Measurements from ENCODE around the gene CYB5RL. TPM values are rescaled to one million over a fixed set of nuclear protein-coding genes. Genes with fewer than 3 reads are reported as not detected.

The CYB5RL gene
- total RNA-seq, 5 donors from 2014 or later (not counting 1 experiment from before 2014, with no cell fraction given): 5.7 to 11.5 (median 10.0) TPM

- Histone ChIP-seq H3K36me3 (ENCODE audit: control insufficient read depth in 2 of 2, extremely low read depth in 1 of 2, insufficient read depth in 1 of 2, low read length in 1 of 2) (peaks cover 3 to 8% of the 10 kb centered on the region in 2 donors), H3K4me3 (ENCODE audit: control insufficient read depth in 1 of 2, extremely low read depth in 1 of 2, low read length in 1 of 2) (no peak overlapping the region), H3K9me3 (no peaks in the 10 kb centered on the region), H3K27ac (ENCODE audit: low read length) (no peak overlapping the region), H3K4me1 (ENCODE audit: control insufficient read depth in 1 of 2, extremely low read depth in 1 of 2, insufficient read depth in 2 of 2, low read length in 2 of 2) (peaks cover 0 to 4% of the 10 kb centered on the region in 2 experiments), H3K27me3 (replicated peaks in 1 of 2; ENCODE audit: control insufficient read depth in 2 of 2, extremely low read depth in 1 of 2, insufficient read depth in 2 of 2, low read length in 1 of 2) (no peaks in the 10 kb centered on the region)
- 84% methylated on average over 2 of the region's 9 CpGs for WGBS (ENCODE audit: insufficient coverage)
- no peak overlapping the region for H3K4me3 Mint-ChIP-seq
- H3K27me3 Mint-ChIP-seq: no peaks in the 10 kb centered on the region
- DNase-seq: no peak
- no peak for ATAC-seq (replicated peaks in 1 of 4)
- POLR2A ChIA-PET: no interaction called here
- no peak overlapping the region for H3K27ac Mint-ChIP-seq
- CTCF ChIA-PET: no interaction called here
- H3K9me3 Mint-ChIP-seq: no peaks in the 10 kb centered on the region
- H3K4me1 Mint-ChIP-seq: peaks cover 6 to 11% (median 9%) of the 10 kb centered on the region in 3 donors
- H3K36me3 Mint-ChIP-seq: peaks cover 9% of the 10 kb centered on the region
These were observed 26.1 kb downstream of the CYB5RL start for GRCh38 chr1:54173681-54174080.

GRCh38 chr1:54172614-54173599 is 26.9 kb downstream of the CYB5RL start:
- Mint-ChIP-seq H3K4me3 (no peak overlapping the region), H3K4me1 (peaks cover 6 to 11% (median 9%) of the 10 kb centered on the region in 3 donors), H3K27me3 (no peaks in the 10 kb centered on the region), H3K27ac (peak overlapping the region in 1 of 2 donors; percentile 47), H3K36me3 (peaks cover 7% of the 10 kb centered on the region), H3K9me3 (no peaks in the 10 kb centered on the region)
- no peak for ATAC-seq (replicated peaks in 1 of 4)
- Histone ChIP-seq H3K27ac (ENCODE audit: low read length) (no peak overlapping the region), H3K4me1 (ENCODE audit: control insufficient read depth in 1 of 2, extremely low read depth in 1 of 2, insufficient read depth in 2 of 2, low read length in 2 of 2) (peaks cover 0 to 4% of the 10 kb centered on the region in 2 experiments), H3K27me3 (replicated peaks in 1 of 2; ENCODE audit: control insufficient read depth in 2 of 2, extremely low read depth in 1 of 2, insufficient read depth in 2 of 2, low read length in 1 of 2) (no peaks in the 10 kb centered on the region), H3K4me3 (ENCODE audit: control insufficient read depth in 1 of 2, extremely low read depth in 1 of 2, low read length in 1 of 2) (no peak overlapping the region), H3K9me3 (no peaks in the 10 kb centered on the region), H3K36me3 (ENCODE audit: control insufficient read depth in 2 of 2, extremely low read depth in 1 of 2, insufficient read depth in 1 of 2, low read length in 1 of 2) (peaks cover 0 to 4% of the 10 kb centered on the region in 2 donors)
- WGBS (ENCODE audit: insufficient coverage): 97% methylated on average over 4 of the region's 10 CpGs
- ChIA-PET POLR2A (no interaction called here), CTCF (no interaction called here)
- no peak for DNase-seq

GRCh38 chr1:54171606-54172005 is 28.2 kb downstream of the CYB5RL start:
- H3K27me3 Mint-ChIP-seq: no peaks in the 10 kb centered on the region
- H3K36me3 ChIP-seq (ENCODE audit: control insufficient read depth in 2 of 2, extremely low read depth in 1 of 2, insufficient read depth in 1 of 2, low read length in 1 of 2): peaks cover 0 to 4% of the 10 kb centered on the region in 2 donors
- no peak overlapping the region for H3K27ac ChIP-seq (ENCODE audit: low read length)
- H3K36me3 Mint-ChIP-seq: peaks cover 7% of the 10 kb centered on the region
- CTCF ChIA-PET: no interaction called here
- DNase-seq (no peak), ATAC-seq (replicated peaks in 1 of 4) (no peak)
- H3K9me3 Mint-ChIP-seq: no peaks in the 10 kb centered on the region
- no peak overlapping the region for H3K4me3 Mint-ChIP-seq
- H3K4me1 ChIP-seq (ENCODE audit: control insufficient read depth in 1 of 2, extremely low read depth in 1 of 2, insufficient read depth in 2 of 2, low read length in 2 of 2): peaks cover 0 to 4% of the 10 kb centered on the region in 2 experiments
- no peaks in the 10 kb centered on the region for H3K9me3 ChIP-seq
- no peaks in the 10 kb centered on the region for H3K27me3 ChIP-seq (replicated peaks in 1 of 2; ENCODE audit: control insufficient read depth in 2 of 2, extremely low read depth in 1 of 2, insufficient read depth in 2 of 2, low read length in 1 of 2)
- POLR2A ChIA-PET: interaction anchor here in 1 of 2 donors (0.7 kb wide), 1 partner anchor 47 kb away, joined by 10 read pairs; no protein-coding TSS in a partner anchor
- peaks cover 6 to 11% (median 9%) of the 10 kb centered on the region in 3 donors for H3K4me1 Mint-ChIP-seq
- WGBS (ENCODE audit: insufficient coverage): 98% methylated on average over 4 of the region's 8 CpGs
- H3K27ac Mint-ChIP-seq: no peak overlapping the region
- no peak overlapping the region for H3K4me3 ChIP-seq (ENCODE audit: control insufficient read depth in 1 of 2, extremely low read depth in 1 of 2, low read length in 1 of 2)

GRCh38 chr1:54171016-54171415 is 28.8 kb downstream of the CYB5RL start:
- Histone ChIP-seq H3K4me3 (ENCODE audit: control insufficient read depth in 1 of 2, extremely low read depth in 1 of 2, low read length in 1 of 2) (no peak overlapping the region), H3K4me1 (ENCODE audit: control insufficient read depth in 1 of 2, extremely low read depth in 1 of 2, insufficient read depth in 2 of 2, low read length in 2 of 2) (peaks cover 0 to 4% of the 10 kb centered on the region in 2 experiments), H3K27ac (ENCODE audit: low read length) (no peak overlapping the region), H3K27me3 (replicated peaks in 1 of 2; ENCODE audit: control insufficient read depth in 2 of 2, extremely low read depth in 1 of 2, insufficient read depth in 2 of 2, low read length in 1 of 2) (no peaks in the 10 kb centered on the region), H3K9me3 (no peaks in the 10 kb centered on the region), H3K36me3 (ENCODE audit: control insufficient read depth in 2 of 2, extremely low read depth in 1 of 2, insufficient read depth in 1 of 2, low read length in 1 of 2) (peaks cover 0 to 4% of the 10 kb centered on the region in 2 donors)
- CTCF ChIA-PET: no interaction called here
- 78% methylated on average over 7 of the region's 8 CpGs for WGBS (ENCODE audit: insufficient coverage)
- Mint-ChIP-seq H3K4me3 (no peak overlapping the region), H3K27me3 (no peaks in the 10 kb centered on the region), H3K9me3 (no peaks in the 10 kb centered on the region), H3K36me3 (peaks cover 7% of the 10 kb centered on the region), H3K4me1 (peaks cover 6 to 11% (median 9%) of the 10 kb centered on the region in 3 donors), H3K27ac (peak overlapping the region in 1 of 2 donors; percentile 52)
- POLR2A ChIA-PET: no interaction called here
- ATAC-seq (replicated peaks in 1 of 4) (peak in 1 of 4 experiments; percentile 47), DNase-seq (no peak)

- peaks cover 0 to 4% of the 10 kb centered on the region in 2 experiments for H3K4me1 ChIP-seq (ENCODE audit: control insufficient read depth in 1 of 2, extremely low read depth in 1 of 2, insufficient read depth in 2 of 2, low read length in 2 of 2)
- peaks cover 6 to 11% (median 9%) of the 10 kb centered on the region in 3 donors for H3K4me1 Mint-ChIP-seq
- H3K9me3 ChIP-seq: no peaks in the 10 kb centered on the region
- H3K36me3 Mint-ChIP-seq: peaks cover 7% of the 10 kb centered on the region
- no peaks in the 10 kb centered on the region for H3K27me3 ChIP-seq (replicated peaks in 1 of 2; ENCODE audit: control insufficient read depth in 2 of 2, extremely low read depth in 1 of 2, insufficient read depth in 2 of 2, low read length in 1 of 2)
- no peaks in the 10 kb centered on the region for H3K9me3 Mint-ChIP-seq
- CTCF ChIA-PET: no interaction called here
- H3K27me3 Mint-ChIP-seq: no peaks in the 10 kb centered on the region
- DNase-seq (no peak), ATAC-seq (replicated peaks in 1 of 4) (no peak)
- H3K27ac Mint-ChIP-seq: no peak overlapping the region
- 50% methylated on average over 1 of the region's 3 CpGs for WGBS (ENCODE audit: insufficient coverage)
- no peak overlapping the region for H3K4me3 Mint-ChIP-seq
- H3K36me3 ChIP-seq (ENCODE audit: control insufficient read depth in 2 of 2, extremely low read depth in 1 of 2, insufficient read depth in 1 of 2, low read length in 1 of 2): peaks cover 0 to 2% of the 10 kb centered on the region in 2 donors
- no peak overlapping the region for H3K27ac ChIP-seq (ENCODE audit: low read length)
- POLR2A ChIA-PET: no interaction called here
- H3K4me3 ChIP-seq (ENCODE audit: control insufficient read depth in 1 of 2, extremely low read depth in 1 of 2, low read length in 1 of 2): no peak overlapping the region
These were observed 30.8 kb downstream of the CYB5RL start for GRCh38 chr1:54169068-54169467.

GRCh38 chr1:54168206-54168965 is 31.4 kb downstream of the CYB5RL start:
- ATAC-seq (replicated peaks in 1 of 4) (no peak), DNase-seq (no peak)
- 90% methylated on average over 7 of the region's 8 CpGs for WGBS (ENCODE audit: insufficient coverage)
- peaks cover 5% of the 10 kb centered on the region for H3K36me3 Mint-ChIP-seq
- ChIA-PET POLR2A (interaction anchor here in 1 of 2 donors (0.6 kb wide), 1 partner anchor 38 kb away, joined by 3 read pairs; no protein-coding TSS in a partner anchor), CTCF (no interaction called here)
- H3K4me3 Mint-ChIP-seq: no peak overlapping the region
- Histone ChIP-seq H3K27me3 (replicated peaks in 1 of 2; ENCODE audit: control insufficient read depth in 2 of 2, extremely low read depth in 1 of 2, insufficient read depth in 2 of 2, low read length in 1 of 2) (no peaks in the 10 kb centered on the region), H3K4me1 (ENCODE audit: control insufficient read depth in 1 of 2, extremely low read depth in 1 of 2, insufficient read depth in 2 of 2, low read length in 2 of 2) (peaks cover 0 to 4% of the 10 kb centered on the region in 2 experiments), H3K9me3 (no peaks in the 10 kb centered on the region), H3K36me3 (ENCODE audit: control insufficient read depth in 2 of 2, extremely low read depth in 1 of 2, insufficient read depth in 1 of 2, low read length in 1 of 2) (no peaks in the 10 kb centered on the region), H3K27ac (ENCODE audit: low read length) (no peak overlapping the region), H3K4me3 (ENCODE audit: control insufficient read depth in 1 of 2, extremely low read depth in 1 of 2, low read length in 1 of 2) (no peak overlapping the region)
- peaks cover 6 to 11% (median 9%) of the 10 kb centered on the region in 3 donors for H3K4me1 Mint-ChIP-seq
- no peaks in the 10 kb centered on the region for H3K27me3 Mint-ChIP-seq
- H3K27ac Mint-ChIP-seq: no peak overlapping the region
- H3K9me3 Mint-ChIP-seq: no peaks in the 10 kb centered on the region

All from T-cell (primary cell).